Lower leg skin (tissue), 4 donors: ENCODE data around the gene HNRNPF. TPM values are rescaled to one million over a fixed set of nuclear protein-coding genes. Genes with fewer than 3 reads are reported as not detected.
"Not testable (repeated sequence)": the region's sequence is repeated elsewhere in the genome, so short reads cannot be mapped to it uniquely, and the experiment has no call there.

Experiments used
- DNase-seq, 2 donors: peaks; one replicate each; pipeline ENCODE4 v3.0.0-alpha.2; 2019; ENCODE audit warnings: low spot score in 2 of 2
- H3K4me3 ChIP-seq: fragments of 200-600 bp; sonication (generic); 2 replicates; pipeline ENCODE4 v1.5.1; 2017; ENCODE audit warnings: mild to moderate bottlenecking, low read depth; ENCODE audit not compliant: poor library complexity, severe bottlenecking
- POLR2A ChIP-seq, 2 donors: fragments of 450-650 bp; IDR thresholded peaks; one replicate each; pipeline ENCODE4 v1.6.1; 2016 to 2017; ENCODE audit warnings: antibody characterized with exemption in 2 of 2, mild to moderate bottlenecking in 1 of 2, moderate library complexity in 1 of 2
- WGBS, 2 donors: methylation state at CpG; one replicate each; pipeline ENCODE4 v1.1.5; 2018; 5-methylcytosine and 5-hydroxymethylcytosine counted together
- intact Hi-C: fragments of 100-400 bp; cut with DNase I; formaldehyde crosslinking; loops from one replicate; pipeline ENCODE4 v1.15.0; 2023; ENCODE audit warnings: low total_unique reads
- total RNA-seq, 4 donors: library from RNA; depleted of rRNA; stranded (reverse); fragments of >200 nt; gene quantifications; one replicate each; pipeline ENCODE4 v1.1.0, GENCODE V29; 2016
- TF ChIP-seq, protein P1 (sequence below), 3 donors: fragments of 450-650 bp; IDR thresholded peaks; one replicate each; pipeline ENCODE4 v1.5.1; 2016; ENCODE audit warnings: antibody characterized with exemption in 3 of 3, mild to moderate bottlenecking in 3 of 3, moderate library complexity in 2 of 3

HNRNPF gene
- total RNA-seq, 4 donors from 2014 or later, result 227 to 254 (median 232) TPM

DNA sequence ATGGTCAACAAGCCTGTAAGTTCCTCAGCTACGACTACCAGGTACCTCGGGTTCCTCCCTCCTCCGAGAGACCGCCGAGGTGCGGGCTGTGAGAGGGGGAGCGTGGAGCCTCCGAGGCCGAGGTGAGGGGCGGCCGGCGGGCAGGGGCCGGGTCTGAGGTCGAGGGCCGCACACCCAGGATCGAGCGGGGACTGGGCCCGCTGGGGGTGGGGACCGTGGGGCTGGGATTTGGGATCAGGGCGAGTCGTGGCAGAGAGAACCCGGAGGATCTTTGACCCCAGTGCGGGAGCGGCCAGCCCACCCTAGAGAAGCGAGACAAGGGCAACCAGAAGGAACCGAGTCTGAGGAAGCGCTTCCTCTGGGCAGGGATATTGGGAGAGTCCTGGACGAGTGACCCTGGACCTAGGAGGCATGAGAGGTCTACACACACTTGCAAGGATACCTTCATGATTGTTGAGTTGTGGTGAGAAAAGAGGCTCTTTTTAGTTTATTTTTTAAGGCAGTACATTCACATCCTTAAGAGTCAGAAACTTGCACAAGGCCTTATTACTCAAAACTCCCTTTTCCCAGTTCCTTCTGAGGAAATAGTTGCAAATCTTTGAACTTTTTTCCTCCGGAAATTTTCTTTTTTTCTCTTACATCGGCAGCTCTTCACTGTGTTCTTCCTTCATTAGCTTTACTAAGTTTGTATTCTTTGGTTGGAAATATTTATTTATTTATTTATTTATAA lies 28.3 kb upstream of the HNRNPF start:
- 2 to 3% methylated on average over 26 to 27 of the region's 30 CpGs for WGBS, 2 donors
- intact Hi-C loops, result loop anchor here (5.0 kb wide), 1 partner anchor 40 kb away; no protein-coding TSS in a partner anchor
- DNase-seq, result no peak
- peak overlapping the region; percentile 75 for H3K4me3 ChIP-seq
- TF ChIP-seq, protein P1, sequence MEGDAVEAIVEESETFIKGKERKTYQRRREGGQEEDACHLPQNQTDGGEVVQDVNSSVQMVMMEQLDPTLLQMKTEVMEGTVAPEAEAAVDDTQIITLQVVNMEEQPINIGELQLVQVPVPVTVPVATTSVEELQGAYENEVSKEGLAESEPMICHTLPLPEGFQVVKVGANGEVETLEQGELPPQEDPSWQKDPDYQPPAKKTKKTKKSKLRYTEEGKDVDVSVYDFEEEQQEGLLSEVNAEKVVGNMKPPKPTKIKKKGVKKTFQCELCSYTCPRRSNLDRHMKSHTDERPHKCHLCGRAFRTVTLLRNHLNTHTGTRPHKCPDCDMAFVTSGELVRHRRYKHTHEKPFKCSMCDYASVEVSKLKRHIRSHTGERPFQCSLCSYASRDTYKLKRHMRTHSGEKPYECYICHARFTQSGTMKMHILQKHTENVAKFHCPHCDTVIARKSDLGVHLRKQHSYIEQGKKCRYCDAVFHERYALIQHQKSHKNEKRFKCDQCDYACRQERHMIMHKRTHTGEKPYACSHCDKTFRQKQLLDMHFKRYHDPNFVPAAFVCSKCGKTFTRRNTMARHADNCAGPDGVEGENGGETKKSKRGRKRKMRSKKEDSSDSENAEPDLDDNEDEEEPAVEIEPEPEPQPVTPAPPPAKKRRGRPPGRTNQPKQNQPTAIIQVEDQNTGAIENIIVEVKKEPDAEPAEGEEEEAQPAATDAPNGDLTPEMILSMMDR (IDR thresholded peaks at IDR 0.05), result no peak
- peak in 1 of 2 donors; percentile 37 for TF ChIP-seq POLR2A (IDR thresholded peaks at IDR 0.05)

DNA sequence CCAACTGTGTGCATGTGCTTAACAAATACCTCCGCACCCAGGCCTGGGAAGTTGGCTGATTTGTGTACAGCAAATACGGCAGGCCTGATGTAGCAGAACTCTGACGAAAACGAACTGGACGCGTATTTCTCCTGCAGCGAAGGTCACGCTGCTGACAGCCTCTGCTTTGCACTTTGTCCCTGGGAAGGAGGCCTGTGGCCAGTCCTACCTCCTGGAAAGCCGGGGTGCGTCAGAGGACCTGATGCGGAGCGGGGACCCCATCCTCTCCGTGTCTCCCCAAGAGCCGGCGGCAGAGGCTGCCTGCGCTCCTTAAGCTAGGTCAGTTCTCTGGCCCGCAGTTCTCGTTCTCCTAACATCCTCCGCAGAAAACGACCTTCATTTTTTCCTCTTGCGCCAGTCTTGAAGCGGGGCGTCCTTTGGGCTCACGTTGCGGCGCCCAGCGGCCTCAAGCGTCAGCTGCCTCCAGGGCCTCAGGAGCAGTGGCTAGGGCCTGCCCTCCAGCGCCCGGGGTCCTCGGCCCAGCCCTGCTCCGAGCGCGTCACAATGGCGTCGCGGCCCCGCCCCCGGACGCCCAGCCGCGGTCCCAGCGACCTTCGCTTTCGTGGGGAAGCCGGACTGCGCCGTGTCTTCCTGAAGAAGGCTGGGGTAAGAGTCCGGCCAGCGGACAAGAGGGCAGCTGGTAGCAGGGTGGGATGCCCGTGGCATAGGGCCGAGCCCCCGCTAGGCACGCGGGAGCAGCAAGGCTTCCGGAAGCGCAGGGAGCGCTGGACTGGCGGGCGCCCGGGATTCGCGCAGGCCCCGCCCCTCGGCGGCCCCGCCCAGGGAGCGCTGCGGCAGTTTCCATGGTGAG lies 27.5 kb upstream of the HNRNPF start, which contains the start of gene ZNF487:
Gene ZNF487 (plus strand): TSS at position 821 of the 850 bp plus-strand sequence. CDS start 38,703 bp downstream, outside the sequence.
- TF ChIP-seq, protein P1 (IDR thresholded peaks at IDR 0.05), result no peak
- peak in 1 of 2 donors; percentile 75 for TF ChIP-seq POLR2A (IDR thresholded peaks at IDR 0.05)
- intact Hi-C loops, result loop anchor here (5.0 kb wide), 1 partner anchor 39 kb away; no protein-coding TSS in a partner anchor
- peak; percentile 84 to 98 for DNase-seq
- WGBS, 2 donors, result 0% methylated on average over 45 to 50 of the region's 69 CpGs
- H3K4me3 ChIP-seq, result peak within 1 kb of the TSS; percentile 75

DNA sequence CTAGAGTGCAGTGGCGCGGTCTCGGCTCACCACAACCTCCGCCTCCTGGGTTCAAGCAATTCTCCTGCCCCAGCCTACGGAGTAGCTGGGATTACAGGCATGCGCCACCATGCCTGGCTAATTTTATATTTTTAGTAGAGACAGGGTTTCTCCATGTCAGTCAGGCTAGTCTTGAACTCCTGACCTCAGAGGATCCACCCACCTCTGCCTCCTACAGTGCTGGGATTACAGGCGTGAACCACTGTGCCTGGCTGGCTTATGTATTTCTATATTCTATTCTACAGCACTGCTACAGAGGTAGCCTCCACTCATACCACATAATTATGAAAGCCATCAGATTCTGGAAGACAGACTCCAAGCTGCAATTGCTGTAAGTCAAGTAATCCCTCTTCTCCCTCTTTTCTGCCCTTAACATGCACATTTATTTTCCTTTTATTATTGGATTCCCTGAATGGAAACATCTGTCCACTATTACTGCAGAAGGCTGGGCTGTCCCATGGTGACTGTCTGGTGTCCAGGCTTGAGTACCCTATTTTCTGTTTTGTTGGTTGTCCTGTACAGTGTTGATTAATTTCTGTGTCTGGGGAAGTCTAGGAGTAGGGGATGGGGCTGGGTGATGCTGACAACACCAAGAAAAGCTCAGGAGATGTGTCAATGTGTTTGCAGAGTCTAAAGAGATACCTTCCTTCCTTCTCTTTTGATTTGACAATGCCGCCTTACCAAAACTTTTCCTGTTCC lies 22.1 kb upstream of the HNRNPF start:
- DNase-seq, result no peak
- WGBS, 2 donors, result 89 to 91% methylated on average over 8 of the region's 8 CpGs
- intact Hi-C loops, result no loop called here
- TF ChIP-seq POLR2A (IDR thresholded peaks at IDR 0.05), result no peak
- TF ChIP-seq, protein P1 (IDR thresholded peaks at IDR 0.05), result no peak
- no peak overlapping the region for H3K4me3 ChIP-seq

DNA sequence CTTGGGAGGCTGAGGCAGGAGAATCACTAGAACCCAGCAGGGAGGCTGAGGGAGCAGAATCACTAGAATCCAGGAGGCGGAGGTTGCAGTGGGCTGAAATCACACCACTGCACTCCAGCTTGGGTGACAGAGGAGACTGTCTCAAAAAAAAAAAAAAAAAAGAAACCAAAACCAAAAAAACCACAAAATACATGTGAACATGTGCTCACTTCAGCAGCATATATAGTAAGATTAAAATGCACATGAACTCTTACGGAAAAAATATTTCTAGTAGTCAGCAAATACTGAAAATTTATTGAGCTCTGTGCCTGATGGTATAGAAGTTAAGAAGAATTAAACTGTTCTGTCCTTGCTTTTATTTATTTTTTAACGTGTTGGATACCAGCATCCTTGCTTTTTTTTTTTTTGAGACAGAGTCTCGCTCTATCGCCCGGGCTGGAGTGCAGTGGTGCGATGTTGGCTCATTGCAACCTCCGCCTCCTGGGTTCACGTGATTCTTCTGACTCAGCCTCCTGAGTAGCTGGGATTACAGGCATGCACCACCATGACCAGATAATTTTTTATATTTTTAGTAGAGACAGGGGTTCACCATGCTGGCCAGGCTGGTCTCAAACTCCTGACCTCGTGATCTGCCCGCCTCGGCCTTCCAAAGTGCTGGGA lies 18.3 kb upstream of the HNRNPF start:
- H3K4me3 ChIP-seq, result no peak overlapping the region
- 89 to 91% methylated on average over 12 of the region's 12 CpGs for WGBS, 2 donors
- intact Hi-C loops, result no loop called here
- no peak for DNase-seq
- TF ChIP-seq POLR2A (IDR thresholded peaks at IDR 0.05), result no peak
- TF ChIP-seq, protein P1 (IDR thresholded peaks at IDR 0.05), result no peak

DNA sequence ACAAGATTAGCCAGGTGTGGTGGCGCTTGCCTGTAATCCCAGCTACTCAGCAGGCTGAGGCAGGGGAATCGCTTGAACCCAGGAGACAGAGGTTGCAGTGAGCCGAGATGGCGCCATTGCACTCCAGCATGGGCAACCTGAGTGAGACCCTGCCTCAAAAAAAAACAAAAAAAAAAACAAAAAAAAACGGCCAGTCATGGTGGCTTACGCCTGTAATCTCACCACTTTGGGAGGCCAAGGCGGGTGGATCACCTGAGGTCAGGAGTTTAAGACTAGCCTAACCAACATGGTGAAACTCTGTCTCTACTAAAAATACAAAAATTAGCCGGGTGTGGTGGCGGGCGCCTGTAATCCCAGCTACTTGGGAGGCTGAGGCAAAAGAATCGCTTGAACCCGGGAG lies 17.5 kb upstream of the HNRNPF start:
- 93 to 97% methylated on average over 12 of the region's 12 CpGs for WGBS, 2 donors
- DNase-seq, intact Hi-C loops, H3K4me3 ChIP-seq: not testable (repeated sequence)
